Anterior cingulate cortex (tissue), 58 donors: Measurements from ENCODE around the gene ADAMTS9.
A peak's percentile ranks its signal among the peaks of the same experiment; 100 is the strongest.

Source experiments
- DNase-seq, 58 donors: peaks; one replicate each; lab custom pipeline; 2025; lab: John Stamatoyannopoulos, UW

ADAMTS9 gene

GRCh38 chr3:64627042-64627441, 60.8 kb downstream of the ADAMTS9 start:
- no peak for DNase-seq

DNA sequence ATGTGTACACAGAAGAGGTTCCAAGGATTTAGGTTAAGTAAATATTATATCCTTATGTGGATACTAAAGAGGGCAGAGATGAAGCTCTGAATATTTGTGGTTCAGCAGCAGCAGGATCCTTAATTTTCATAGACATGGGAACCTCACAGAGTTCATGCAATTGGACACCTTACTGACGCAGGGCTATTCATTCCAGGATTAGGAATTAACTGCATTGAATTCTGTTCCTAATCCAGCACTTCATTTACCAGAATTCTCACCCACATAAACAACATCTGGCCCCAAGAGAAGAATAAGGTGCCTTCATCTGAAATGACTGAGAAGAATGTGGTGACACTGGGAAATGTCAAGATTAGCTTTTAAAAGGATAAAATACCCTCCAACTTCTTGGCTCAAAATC, 62.4 kb downstream of the ADAMTS9 start:
- DNase-seq = no peak

- DNase-seq = no peak
Observed at GRCh38 chr3:64623125-64623524, 64.7 kb downstream of the ADAMTS9 start.

DNA sequence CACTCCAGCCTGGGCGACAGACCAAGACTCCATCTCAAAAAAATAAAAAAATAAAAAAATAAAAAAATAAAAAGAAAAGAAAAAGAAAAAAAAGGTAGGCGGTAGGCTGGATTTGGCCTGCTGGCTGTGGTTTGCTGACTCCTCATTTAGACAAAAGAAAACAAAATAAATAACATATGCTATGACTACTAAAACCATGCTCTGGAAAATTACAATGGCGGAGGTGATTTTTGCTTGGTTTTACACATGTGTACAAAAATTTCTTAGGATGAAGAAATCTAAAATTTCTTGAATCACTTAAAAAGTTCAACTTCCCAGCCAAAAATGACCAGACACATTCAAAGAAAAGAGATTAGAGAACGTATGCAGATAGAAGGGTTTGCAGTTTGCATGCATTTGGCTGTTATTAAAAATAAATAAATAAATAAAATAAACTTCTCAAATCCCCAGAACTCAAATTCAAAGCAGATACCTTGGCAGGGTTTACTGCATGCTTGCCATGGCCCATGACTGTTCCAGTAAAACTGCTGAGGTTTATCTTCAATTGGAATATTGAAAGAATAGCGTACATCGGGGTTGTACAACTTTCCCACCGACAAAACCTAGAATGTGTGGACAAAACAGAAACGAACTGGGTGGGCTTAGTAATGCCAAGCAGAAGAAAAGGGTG, 65.9 kb downstream of the ADAMTS9 start:
- no peak for DNase-seq

GRCh38 chr3:64621275-64621674, 66.5 kb downstream of the ADAMTS9 start:
- DNase-seq = no peak

- no peak for DNase-seq
Observed at GRCh38 chr3:64620020-64620419, 67.8 kb downstream of the ADAMTS9 start.

DNA sequence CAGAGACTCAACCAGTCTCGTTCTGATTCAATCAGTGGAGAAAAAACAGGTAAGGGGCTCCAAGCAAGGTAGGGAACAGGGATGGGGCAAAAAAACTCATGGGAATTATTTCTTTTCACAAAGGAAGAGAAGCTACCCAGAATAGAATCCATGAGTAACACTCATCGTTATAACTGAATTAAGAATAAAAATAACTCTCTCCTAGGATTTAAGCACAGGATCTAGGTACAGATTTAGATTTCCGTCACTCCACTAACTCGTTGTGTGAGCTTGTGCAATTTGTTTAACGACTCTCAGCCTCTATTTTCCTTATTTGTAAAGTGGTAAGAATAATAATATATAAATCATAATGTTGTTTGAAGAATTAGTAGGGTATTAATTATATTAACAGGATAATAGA, 68.6 kb downstream of the ADAMTS9 start:
- DNase-seq = no peak

DNA sequence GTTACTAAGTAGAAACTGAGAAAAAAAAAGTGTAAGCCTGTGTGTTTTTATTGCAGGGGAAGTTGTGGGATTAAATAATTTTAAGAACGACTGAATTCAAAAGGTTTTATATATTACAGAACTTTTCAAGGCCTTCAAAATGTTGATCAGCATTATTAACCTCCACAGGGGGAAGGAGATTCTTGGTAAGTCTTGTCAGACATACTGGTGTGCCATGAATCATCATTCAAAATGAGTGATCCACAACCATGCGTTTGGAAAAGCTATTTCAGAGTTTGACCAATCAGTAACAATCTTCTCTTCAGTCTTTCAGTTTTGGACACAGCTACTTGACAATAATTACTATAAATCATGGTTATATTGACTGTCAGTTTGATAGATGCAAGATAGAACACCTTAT, 70.2 kb downstream of the ADAMTS9 start:
- DNase-seq = no peak

DNA sequence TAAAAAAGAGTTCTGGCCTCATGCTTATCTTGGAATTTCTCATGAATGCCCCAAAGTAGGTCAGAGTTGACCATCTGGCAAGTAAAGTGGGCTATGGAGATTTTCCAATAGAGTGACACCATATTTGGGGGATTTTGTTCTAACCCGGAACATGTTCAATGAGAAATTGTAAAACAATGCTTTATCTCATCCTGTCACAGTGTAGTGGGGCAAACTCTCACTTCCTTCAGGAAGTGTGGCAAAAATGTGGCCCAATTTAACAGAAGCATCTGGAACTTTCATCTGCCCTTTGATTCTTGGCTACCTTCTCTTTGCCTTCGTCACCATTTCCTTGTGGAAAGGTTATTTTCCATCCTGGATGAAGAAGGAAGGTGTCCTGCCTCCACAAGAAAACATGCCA, 70.8 kb downstream of the ADAMTS9 start:
- DNase-seq = no peak

GRCh38 chr3:64612916-64613526, 74.8 kb downstream of the ADAMTS9 start:
- DNase-seq = no peak

GRCh38 chr3:64612082-64612860, 75.5 kb downstream of the ADAMTS9 start:
- peak in 2 of 58 donors; percentile 2 to 3 for DNase-seq

- no peak for DNase-seq
Observed at GRCh38 chr3:64608741-64609140, 79.1 kb downstream of the ADAMTS9 start.

DNA sequence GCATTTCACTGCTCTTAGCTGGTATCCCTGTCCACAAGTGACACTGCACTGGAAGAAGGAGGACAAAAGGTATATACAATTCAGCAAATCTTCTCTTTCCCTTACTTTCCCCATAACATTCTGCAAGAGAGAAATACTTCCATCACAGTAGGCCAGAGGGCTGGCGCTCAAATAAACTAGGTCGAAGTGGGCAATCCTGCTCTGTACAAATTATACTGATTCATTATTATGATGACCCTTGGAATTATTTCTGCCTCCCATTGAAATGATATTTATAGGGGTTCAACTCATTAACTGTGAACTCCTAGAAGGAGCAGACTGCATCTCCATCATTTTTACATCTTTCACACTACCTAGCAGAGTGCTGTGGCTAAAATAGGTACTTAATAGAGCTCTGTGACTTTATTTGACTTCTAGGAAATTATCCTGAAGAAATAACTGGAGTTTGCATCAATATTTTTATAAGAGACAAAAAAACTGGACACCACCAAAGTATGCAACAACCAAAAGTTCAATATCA, 80.7 kb downstream of the ADAMTS9 start:
- no peak for DNase-seq

DNA sequence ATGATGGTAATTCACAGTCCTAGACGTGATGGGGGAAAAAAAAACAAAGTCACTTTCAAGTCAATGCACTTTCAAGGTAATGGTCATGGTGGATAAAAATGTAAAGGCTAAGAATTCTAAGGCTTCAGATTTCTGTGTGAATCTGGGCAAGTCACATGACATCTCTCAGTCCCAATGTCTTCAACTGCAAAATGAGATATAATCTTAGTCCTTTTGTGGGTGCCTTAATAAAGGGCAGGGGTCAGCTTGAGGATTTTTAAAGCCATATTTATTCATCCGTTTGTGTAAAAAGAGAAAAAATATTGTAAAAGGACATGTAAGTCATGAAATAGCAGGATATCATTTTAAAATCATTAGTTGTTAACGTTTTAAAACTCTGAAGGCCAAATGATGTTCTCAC, 83.5 kb downstream of the ADAMTS9 start:
- DNase-seq = no peak

DNA sequence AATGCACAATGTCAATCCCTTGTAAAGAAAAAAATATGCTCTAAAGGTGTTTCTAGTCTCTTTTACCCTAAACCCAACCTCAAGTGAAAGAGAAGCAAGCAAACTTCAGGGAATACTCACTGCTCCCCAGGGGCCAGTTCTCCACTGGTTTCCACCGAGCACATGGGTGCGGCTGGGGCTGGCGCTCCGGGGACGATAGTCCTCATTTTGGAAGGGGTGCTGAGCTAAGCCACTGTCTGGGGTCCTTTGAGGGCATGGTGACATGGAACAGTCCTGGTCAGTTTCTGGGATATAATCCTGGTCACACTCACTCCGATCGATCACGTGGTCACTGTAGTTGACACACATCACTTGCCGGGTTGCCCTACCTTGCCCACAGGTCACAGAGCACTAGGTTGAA, 86.0 kb downstream of the ADAMTS9 start:
- no peak for DNase-seq

DNA sequence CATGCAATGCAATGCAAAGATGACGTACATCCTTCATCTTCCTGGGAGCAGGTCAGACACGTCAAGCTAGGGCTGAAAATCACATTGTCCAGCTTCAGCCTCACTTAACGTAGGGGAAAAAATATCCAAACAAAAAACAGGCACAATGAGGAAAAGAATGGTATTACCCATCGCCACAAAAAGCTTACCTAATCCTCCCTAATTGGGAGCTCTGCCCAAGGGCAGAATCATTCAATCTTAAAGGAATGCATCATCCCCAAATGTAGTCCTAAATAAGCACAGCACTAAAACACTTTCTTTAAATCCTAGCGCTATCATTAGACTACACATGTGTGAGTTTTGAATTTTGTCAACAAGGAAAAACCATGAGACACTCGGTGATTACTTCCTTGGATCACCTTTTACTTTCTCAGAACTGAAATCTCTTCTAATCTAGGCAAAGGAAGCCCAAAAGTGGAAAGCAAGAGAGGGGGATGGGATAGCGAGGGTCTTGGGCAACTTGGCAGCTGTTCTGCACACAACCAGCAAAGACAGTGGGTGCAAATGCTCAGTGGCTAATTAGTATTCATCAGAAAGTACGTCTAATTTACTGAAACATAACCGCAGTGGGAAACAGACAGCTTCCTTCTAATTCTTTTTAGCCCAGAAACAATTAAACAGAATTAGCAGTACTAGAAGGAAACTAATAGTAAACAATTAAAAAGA, 87.4 kb downstream of the ADAMTS9 start:
- no peak for DNase-seq

DNA sequence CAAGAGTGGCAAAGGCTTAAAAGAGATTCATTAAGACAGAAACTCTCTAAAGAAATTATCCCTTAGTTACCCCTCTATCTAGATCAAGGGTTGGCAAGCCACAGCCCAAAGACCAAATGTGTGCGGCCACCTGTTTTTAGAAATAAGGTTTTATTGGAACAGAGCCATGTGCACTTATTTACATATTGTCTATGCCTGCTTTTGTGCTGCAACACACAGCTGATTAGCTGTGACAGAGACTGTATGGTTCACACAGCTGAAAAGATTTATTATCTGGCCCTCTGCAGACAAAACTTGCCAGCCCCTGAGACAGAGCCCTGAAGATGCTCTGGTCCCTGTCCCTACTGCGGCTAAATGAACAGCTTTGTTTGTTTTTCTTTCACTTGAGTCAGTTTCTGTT, 88.1 kb downstream of the ADAMTS9 start:
- no peak for DNase-seq

GRCh38 chr3:64595253-64595694, 92.5 kb downstream of the ADAMTS9 start:
- peak in 4 of 58 donors; percentile 2 to 30 (median 12) for DNase-seq

DNA sequence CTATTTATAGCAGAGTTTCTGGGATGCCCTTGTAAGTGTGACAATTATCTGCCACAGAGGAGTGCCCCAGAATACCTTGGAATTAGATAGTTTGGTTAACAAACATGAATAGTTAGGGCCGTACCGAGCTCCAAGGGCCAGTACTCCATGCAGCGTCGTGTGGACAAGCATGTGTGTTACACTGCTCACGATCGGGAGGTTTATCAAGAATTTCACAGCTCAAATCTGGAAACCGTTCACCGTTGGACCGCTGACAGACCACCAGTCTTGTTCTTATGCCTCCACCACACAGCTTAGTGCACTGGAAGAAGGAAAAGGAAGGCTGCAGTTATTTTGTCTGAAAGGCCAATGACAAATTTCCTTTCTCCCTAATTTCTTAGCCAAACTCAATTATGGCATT, 93.7 kb downstream of the ADAMTS9 start:
- DNase-seq = no peak

GRCh38 chr3:64593350-64593749, 94.5 kb downstream of the ADAMTS9 start:
- DNase-seq = no peak

DNA sequence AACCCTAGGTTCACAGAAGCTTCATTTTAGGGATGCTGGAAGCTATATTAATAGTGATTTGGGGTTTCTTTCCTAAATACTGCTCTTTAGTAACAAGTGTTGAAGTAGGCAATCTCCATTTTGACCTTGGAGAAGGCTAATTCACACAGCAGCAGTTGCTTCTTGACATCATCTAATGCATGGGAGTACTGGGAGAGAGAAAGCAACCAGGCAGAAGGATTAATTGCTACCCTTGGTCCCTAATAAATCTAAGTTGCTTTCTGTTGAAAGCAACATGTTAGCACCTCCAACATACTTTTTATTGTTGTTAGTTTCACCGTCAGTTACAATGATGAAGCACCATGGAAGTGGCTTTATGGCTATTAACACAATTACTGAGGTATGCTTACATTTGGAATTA, 96.2 kb downstream of the ADAMTS9 start:
- DNase-seq = no peak
